NCI-H510A (cell line): Measurements from ENCODE around the gene CDK1.
"Not testable (repeated sequence)": the region's sequence is repeated elsewhere in the genome, so short reads cannot be mapped to it uniquely, and the experiment has no call there.

Source experiments
- DNase-seq: peaks from one replicate; lab custom pipeline; 2025; lab: John Stamatoyannopoulos, UW

Gene CDK1

DNA sequence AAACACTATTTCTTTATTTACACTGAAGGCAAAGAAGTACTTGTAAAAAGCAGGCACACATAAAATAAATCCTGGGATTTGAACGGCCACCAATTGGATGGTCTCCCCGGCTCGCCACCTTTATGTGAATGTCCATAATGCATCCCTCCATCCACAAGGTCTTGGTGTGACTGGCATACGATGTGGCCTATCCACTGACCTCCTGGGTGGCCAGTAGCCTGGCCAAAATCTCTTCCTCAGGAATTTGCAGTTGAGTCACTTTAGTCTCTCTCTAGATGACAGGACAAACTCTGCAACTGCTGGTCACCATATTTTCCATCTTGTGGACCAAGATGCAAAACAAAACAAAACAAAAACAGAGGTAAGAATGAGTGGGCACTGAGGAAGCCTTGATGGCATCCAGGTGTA is 39.1 kb downstream of the CDK1 start:
- no peak for DNase-seq

DNA sequence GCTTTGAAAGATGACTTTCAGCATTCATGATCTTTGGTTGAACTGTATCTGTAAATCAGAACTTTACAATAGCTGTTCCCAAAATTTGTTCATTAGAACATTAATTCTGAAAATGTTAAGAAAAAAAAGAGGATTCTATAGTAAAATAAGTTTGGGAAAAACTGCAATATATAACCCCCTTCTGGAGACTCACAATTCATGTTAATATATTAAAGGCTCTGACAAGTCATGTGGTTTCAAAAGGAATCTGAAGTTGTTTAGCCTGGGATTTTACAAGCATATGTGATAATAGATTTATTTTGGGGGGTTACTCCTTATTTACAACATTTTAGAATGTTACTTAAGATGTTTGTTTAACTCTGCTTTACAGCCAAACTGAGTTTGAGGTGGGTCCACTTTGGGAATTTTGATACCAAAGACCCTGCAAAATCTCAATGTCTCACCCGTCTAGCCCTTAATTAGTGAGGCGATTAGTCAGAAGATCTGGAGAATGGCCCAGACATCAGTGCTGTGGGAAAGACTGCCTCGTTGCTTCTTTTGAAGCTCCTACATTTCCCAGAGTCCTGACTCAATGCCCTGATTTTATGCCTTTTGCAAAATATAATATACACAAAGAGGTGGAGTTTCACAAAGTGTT is 40.0 kb downstream of the CDK1 start:
- no peak for DNase-seq

DNA sequence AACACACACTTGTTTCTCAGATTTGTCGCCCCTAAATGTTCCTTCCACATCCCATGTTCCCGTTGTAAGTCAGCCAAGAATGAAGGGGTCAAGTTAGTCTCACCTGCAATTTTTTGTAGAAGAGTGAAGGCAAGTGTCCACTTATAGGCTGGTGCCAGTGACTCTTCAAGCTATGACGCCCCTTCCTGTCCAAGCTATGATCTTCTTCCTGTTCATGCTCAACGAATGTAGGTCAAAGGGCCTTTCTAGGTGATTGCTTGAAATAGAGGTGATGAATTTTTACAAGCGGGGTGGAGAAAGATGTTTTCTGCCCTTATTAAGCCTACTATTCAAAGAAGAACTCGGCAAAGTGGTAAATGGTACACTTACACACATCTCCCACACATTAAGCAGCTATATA is 41.0 kb downstream of the CDK1 start:
- DNase-seq: no peak

DNA sequence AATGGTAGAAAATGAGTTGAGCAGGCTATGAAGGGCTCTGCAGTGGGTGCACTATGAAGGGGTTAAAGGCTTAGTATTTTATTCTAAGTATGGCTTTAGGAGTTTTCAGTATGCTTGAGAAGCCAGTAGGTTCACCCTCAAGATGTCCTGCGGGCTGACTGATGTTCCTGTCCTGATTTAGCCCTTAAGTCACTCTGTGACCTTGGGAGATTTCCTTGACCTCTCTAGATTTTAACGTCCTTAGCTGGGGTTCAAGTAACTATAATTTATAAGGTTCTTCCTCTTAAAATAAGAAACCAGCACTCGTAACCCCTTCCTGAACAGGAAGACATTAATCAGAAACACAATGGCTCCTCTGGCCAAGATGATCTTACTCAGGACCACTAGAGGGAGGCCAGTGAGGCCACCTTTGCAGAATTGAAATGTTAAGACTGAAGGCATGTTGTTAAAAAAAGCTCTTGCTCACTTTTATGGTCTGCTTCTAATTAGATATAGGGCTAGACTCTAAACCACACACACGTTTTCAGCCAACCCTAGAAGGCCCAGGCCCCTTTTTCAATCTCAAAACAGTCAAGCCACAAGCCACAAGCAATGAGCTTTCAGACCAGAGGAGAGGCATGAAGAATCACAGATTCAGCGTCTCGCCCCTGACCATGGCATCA is 41.9 kb downstream of the CDK1 start:
- DNase-seq: no peak

DNA sequence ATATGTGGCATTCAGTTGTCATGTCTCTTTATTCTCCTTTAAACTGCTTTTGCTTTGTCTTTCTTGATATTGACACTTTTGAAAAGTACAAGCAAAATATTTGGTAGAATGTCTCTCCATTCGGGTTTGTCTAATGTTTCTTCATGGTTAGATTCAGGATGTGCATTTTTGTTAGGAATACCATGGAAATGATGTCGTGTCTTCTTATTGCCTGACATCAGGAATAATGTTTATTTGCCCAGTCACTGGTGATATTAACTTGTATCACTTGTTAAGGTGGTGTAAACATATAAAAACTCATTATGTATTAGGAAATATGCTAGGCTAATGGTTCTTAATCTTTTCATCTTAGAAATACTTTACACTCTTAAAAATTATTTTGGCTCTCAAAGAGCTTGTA is 43.4 kb downstream of the CDK1 start:
- no peak for DNase-seq

DNA sequence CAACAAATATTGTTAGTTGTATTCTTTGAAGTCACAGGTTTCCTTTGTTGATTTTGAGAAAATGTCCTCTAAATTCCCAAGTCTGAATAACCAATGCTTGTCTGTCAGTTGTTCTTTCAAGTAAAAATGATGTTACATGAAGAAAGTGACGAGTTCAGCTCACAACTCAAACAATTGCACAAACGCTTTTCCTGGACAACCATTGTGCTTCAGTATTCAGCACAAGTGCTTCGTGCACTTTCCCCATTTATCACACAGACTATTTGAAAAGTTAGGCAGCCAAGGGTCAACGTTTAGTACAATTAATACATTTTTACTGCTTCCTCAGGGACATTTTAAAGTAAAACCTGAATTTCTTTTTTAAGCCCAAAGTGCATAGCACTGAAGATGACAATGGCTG is 44.5 kb downstream of the CDK1 start:
- no peak for DNase-seq

DNA sequence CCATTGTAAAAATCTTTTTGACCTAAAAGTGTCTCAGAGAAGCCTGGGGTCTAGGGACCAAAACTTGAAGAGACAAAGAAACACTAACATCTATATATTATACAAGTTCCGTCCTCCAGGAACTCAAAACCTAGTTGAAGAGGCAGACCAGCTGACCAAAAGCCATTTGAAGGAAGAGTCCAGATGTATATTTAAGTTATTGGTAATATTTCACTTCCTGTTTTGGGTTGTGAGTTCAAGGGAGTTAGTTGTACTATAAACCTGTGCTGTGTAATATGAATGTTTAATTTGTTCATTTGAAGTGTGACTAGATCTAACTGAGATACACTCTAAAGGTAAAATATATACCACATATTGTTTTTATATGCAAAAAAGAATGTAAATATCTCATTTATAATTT is 45.0 kb downstream of the CDK1 start:
- DNase-seq: no peak

DNA sequence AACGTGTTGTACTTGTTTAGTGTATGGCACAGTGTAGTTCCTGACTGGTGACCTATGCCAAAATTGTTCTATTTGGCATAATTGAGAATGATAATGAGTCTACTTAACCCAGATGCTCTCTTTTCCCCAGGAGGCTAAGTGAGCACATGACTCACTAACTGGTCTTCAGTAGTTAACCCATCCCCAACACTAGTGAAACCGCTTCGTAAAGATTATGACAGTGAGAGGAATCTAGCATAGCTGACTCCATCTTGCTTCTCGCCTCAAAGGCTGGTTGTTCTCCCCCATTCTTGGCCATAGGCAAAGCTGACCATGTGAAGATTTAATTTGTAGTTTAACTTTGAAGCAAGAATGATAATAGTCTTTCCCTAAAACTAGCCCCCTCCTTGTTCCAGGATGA is 47.2 kb downstream of the CDK1 start:
- DNase-seq: no peak

DNA sequence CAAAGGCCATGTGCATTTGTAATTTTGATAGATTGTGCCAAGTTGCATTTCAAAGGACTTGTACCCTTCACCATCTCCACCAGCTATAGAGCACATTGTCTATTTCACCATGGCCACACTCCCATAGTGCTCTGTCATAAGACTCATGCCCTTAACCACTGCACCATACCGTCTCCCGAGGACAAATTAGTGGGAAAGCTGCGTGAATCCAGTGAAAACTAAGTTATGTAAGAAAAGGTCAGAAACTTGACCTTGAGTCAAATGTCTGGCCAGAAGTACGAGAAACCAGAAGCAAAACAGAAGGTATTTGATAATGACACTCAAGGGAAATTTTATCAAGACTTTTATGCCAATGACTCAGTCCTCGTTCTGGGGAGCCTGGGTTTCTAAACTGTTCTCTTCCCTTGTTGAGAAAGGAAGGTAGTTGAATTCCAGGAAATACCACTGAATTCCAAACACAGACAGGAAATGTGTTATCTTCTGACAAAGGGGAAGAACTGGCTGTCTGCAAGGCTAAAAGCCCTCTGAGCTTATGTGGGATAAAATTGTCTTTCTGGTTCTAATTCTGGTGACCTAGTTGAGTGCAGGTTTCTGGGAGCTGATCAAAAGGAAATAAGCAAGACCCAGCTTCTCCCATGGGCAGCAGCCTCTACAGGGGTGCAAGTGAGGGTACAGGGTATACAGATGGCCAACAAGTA is 49.7 kb downstream of the CDK1 start:
- DNase-seq: no peak

DNA sequence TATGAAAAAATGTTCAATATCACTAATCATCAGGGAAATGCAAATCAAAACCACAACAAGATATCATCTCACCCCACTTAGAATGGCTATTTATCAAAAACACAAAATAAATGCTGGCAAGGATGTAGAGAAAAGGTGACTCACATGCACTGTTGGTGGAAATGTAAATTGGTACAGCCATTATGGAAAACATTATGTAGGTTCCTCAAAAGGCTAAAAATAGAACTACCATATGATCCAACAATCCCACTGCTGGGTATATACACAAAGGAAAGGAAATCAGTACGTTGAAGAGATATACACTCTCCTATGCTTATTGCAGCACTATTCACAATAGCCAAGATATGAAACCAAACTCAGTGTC is 50.2 kb downstream of the CDK1 start:
- no peak for DNase-seq

DNA sequence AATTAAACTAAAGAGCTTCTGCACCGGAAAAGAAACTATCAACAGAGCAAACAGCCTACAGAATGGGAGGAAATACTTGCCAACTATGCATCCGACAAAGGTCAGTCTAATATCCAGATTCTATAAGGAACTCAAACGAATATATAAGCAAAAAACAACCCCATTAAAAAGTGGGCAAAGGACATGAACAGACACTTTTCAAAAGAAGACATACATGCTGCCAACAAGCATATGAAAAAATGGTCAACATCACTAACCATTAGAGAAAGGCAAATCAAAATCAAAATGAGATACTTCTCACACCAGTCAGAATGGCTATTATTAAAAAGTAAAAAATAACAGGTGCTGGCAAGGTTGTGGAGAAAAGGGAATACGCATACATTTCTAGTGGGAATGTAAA is 53.9 kb downstream of the CDK1 start:
- DNase-seq: not testable (repeated sequence)

DNA sequence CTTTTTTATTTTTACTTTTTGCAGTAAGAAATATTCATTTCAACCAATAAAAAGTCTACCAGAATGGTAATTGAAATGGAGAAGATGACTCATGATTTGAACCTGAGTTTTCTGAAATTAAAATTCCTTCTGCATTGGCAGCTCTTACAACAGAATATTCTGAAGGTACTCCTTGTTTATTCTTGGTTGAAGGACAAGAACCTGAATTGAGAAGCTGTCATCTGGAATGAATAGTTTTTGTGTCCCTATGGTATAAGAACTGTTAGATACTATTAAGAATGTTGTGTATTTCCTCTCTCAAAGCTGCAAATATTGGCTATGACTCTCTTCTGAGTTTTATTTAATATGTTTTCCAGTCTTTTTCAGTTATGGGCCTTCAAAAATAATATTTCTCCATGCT is 56.1 kb downstream of the CDK1 start:
- no peak for DNase-seq

DNA sequence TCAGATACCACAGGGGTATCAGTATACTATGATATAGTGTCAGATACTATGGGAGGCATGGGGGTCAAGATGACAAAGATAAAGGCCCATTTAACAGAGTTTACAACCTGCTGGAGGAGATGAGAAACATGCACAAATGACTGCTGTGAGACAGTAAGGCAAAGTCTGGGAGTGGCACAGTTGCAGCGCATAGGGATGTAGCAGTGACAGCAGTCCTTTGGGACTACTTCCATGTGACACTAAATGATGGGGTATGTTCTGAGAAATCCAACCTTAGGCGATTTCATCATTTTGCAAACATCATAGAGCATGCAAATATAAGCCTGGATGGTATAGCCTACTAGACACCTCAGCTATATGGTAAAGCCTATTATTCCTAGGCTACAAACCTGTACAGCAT is 56.8 kb downstream of the CDK1 start:
- no peak for DNase-seq

DNA sequence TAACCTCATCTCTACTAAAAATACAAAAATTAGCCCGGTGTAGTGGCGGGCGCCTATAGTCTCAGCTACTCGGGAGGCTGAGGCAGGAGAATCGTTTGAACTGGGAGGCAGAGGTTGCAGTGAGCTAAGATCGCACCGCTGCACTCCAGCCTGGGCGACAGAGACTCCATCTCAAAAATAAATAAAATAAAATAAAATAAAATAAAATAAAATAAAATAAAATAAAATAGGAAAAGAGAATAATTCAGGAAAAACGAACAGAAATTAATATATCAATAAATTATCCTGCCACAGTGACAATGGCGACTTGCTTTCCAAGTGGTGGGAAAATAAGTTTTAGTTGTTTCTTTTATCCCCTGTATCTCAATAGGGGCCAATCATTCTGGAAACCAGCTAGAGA is 62.9 kb downstream of the CDK1 start:
- not testable (repeated sequence) for DNase-seq

DNA sequence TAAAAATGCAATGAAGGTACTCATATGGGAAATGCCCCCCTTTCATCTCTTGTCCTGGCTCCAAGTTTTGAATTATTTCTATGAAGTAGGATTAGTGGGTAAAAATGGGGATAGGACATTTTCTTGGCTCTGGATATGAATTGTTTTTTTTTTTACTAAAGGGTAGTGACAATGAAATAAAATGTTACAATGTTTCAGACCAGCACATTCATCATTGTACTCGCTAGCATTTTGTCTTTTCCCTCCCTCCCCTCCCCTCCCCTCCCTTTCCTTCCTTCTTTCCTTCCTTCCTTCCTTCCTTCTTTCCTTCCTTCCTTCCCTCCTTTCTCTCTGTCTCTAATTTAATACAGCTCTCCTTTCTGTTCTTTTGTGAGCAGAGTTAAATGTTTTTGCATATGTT is 64.4 kb downstream of the CDK1 start:
- DNase-seq: no peak
